ENCODE measurements around the gene MATN4.

Gene MATN4

GRCh38 chr20:45339084-45339483 lies 31.0 kb upstream of the MATN4 start:
- Histone ChIP-seq H2AFZ (ENCODE audit: low read depth, low read length) (no peak overlapping the region), H3K79me2 (ENCODE audit: insufficient read depth, low read length) (no peaks in the 10 kb centered on the region), H3K9me3 (ENCODE audit: insufficient read depth, low read length, severe bottlenecking) (no peaks in the 10 kb centered on the region), H3K4me3 (ENCODE audit: low read depth in 1 of 2, low read length in 2 of 2) (no peak overlapping the region), H3K27ac (ENCODE audit: low read length) (no peak overlapping the region), H3K9ac (ENCODE audit: low read depth, low read length) (no peak overlapping the region), H3K4me2 (ENCODE audit: insufficient read depth, low read length) (no peak overlapping the region), H3K36me3 (ENCODE audit: insufficient read depth, low read length) (no peaks in the 10 kb centered on the region), H3K27me3 (ENCODE audit: insufficient read depth, low read length, poor library complexity) (peaks cover 50% of the 10 kb centered on the region), H4K20me1 (ENCODE audit: insufficient read depth, low read length) (no peaks in the 10 kb centered on the region), H3K4me1 (ENCODE audit: insufficient read depth, low read length) (no peaks in the 10 kb centered on the region)
- DNase-seq (no peak), ATAC-seq (ENCODE audit: insufficient read depth, low read depth) (no peak)
- TF ChIP-seq CTCF (IDR thresholded peaks at IDR 0.05; ENCODE audit: borderline replicate concordance, extremely low read depth, low read length, poor library complexity, severe bottlenecking) (no peak), EZH2 (IDR thresholded peaks at IDR 0.05; ENCODE audit: borderline replicate concordance, low read depth, low read length, severe bottlenecking) (no peak)

GRCh38 chr20:45338121-45339030 lies 30.3 kb upstream of the MATN4 start:
- no peak overlapping the region for H3K9ac ChIP-seq (ENCODE audit: low read depth, low read length)
- no peak overlapping the region for H3K27ac ChIP-seq (ENCODE audit: low read length)
- no peaks in the 10 kb centered on the region for H3K36me3 ChIP-seq (ENCODE audit: insufficient read depth, low read length)
- ATAC-seq (ENCODE audit: insufficient read depth, low read depth) (no peak), DNase-seq (no peak)
- H3K4me2 ChIP-seq (ENCODE audit: insufficient read depth, low read length): no peak overlapping the region
- H2AFZ ChIP-seq (ENCODE audit: low read depth, low read length): no peak overlapping the region
- H3K9me3 ChIP-seq (ENCODE audit: insufficient read depth, low read length, severe bottlenecking): no peaks in the 10 kb centered on the region
- peaks cover 43% of the 10 kb centered on the region for H3K27me3 ChIP-seq (ENCODE audit: insufficient read depth, low read length, poor library complexity)
- no peaks in the 10 kb centered on the region for H3K4me1 ChIP-seq (ENCODE audit: insufficient read depth, low read length)
- no peaks in the 10 kb centered on the region for H3K79me2 ChIP-seq (ENCODE audit: insufficient read depth, low read length)
- TF ChIP-seq CTCF (IDR thresholded peaks at IDR 0.05; ENCODE audit: borderline replicate concordance, extremely low read depth, low read length, poor library complexity, severe bottlenecking) (no peak), EZH2 (IDR thresholded peaks at IDR 0.05; ENCODE audit: borderline replicate concordance, low read depth, low read length, severe bottlenecking) (no peak)
- no peak overlapping the region for H3K4me3 ChIP-seq (ENCODE audit: low read depth in 1 of 2, low read length in 2 of 2)
- no peaks in the 10 kb centered on the region for H4K20me1 ChIP-seq (ENCODE audit: insufficient read depth, low read length)

GRCh38 chr20:45337367-45338120 lies 29.4 kb upstream of the MATN4 start:
- Histone ChIP-seq H3K9me3 (ENCODE audit: insufficient read depth, low read length, severe bottlenecking) (no peaks in the 10 kb centered on the region), H3K79me2 (ENCODE audit: insufficient read depth, low read length) (no peaks in the 10 kb centered on the region), H3K27ac (ENCODE audit: low read length) (no peak overlapping the region), H3K9ac (ENCODE audit: low read depth, low read length) (no peak overlapping the region), H4K20me1 (ENCODE audit: insufficient read depth, low read length) (no peaks in the 10 kb centered on the region), H3K4me2 (ENCODE audit: insufficient read depth, low read length) (no peak overlapping the region), H2AFZ (ENCODE audit: low read depth, low read length) (no peak overlapping the region), H3K27me3 (ENCODE audit: insufficient read depth, low read length, poor library complexity) (peaks cover 35% of the 10 kb centered on the region), H3K36me3 (ENCODE audit: insufficient read depth, low read length) (no peaks in the 10 kb centered on the region), H3K4me1 (ENCODE audit: insufficient read depth, low read length) (no peaks in the 10 kb centered on the region), H3K4me3 (ENCODE audit: low read depth in 1 of 2, low read length in 2 of 2) (no peak overlapping the region)
- ATAC-seq (ENCODE audit: insufficient read depth, low read depth) (no peak), DNase-seq (no peak)
- TF ChIP-seq CTCF (IDR thresholded peaks at IDR 0.05; ENCODE audit: borderline replicate concordance, extremely low read depth, low read length, poor library complexity, severe bottlenecking) (no peak), EZH2 (IDR thresholded peaks at IDR 0.05; ENCODE audit: borderline replicate concordance, low read depth, low read length, severe bottlenecking) (no peak)
